ENCODE data around the gene LAMA2. TPM values are rescaled to one million over a fixed set of nuclear protein-coding genes. Genes with fewer than 3 reads are reported as not detected.
A peak's percentile ranks its signal among the peaks of the same experiment; 100 is the strongest.

LAMA2 gene
- polyA plus RNA-seq, 1 donor from 2014 or later, result 0.05 TPM

- Mint-ChIP-seq H3K4me3 (no peak overlapping the region), H3K27me3 (no peaks in the 10 kb centered on the region), H3K4me1 (no peaks in the 10 kb centered on the region), H3K36me3 (no peaks in the 10 kb centered on the region), H3K9me3 (peaks cover 0 to 2% (median 0%) of the 10 kb centered on the region in 3 donors), H3K27ac (no peak overlapping the region)
Observed at GRCh38 chr6:128954308-128955043, 71.5 kb downstream of the LAMA2 start.

DNA sequence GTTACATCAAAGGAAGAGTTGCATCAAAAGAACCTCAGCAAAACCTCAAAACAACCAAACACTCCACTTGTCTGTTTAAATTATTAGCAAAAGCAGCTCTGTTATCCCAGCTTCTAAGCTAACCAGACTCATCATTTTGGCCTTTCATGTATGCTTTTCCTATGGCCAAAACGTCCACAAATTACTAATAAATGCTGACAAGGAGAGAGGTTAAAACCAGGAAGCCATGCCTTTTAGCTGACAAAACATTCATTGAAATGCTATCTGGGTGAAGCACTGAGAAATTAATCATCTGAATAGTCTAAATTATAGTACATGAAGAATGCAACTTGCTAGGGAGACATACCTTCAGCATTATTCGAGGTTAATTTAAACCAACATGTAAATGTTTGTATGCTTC, 80.6 kb downstream of the LAMA2 start:
- Mint-ChIP-seq H3K36me3 (no peaks in the 10 kb centered on the region), H3K27ac (no peak overlapping the region), H3K27me3 (no peaks in the 10 kb centered on the region), H3K4me3 (no peak overlapping the region), H3K9me3 (peaks cover 0 to 2% (median 0%) of the 10 kb centered on the region in 3 donors), H3K4me1 (no peaks in the 10 kb centered on the region)

DNA sequence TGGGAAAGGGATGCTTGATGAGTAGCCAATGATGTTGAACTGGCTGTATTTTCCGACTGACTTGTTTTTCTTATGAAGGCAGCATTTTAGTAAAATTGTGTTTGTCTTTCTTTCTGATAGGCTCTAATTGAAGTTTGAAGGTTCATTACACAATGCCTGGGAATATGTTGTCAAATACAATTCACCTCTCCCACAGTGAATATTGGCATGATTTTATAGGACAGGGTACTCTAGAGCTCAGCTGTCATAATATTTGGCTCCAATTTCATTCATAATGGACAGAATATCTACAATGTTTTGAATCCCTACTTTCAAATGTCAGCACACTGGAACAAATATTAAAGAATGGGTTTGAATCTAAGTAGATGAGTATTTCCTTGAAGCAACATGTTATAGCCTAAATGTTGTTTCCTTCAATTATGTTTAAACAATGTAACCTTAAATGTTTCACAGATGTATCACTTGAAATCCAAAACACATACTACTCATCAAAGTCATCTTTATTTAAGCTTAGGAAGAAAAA, 81.4 kb downstream of the LAMA2 start:
- H3K36me3 Mint-ChIP-seq, result no peaks in the 10 kb centered on the region
- H3K27ac Mint-ChIP-seq, result no peak overlapping the region
- H3K9me3 Mint-ChIP-seq, result peaks cover 0 to 2% (median 0%) of the 10 kb centered on the region in 3 donors
- H3K4me3 Mint-ChIP-seq, result no peak overlapping the region
- no peaks in the 10 kb centered on the region for H3K27me3 Mint-ChIP-seq
- no peaks in the 10 kb centered on the region for H3K4me1 Mint-ChIP-seq

DNA sequence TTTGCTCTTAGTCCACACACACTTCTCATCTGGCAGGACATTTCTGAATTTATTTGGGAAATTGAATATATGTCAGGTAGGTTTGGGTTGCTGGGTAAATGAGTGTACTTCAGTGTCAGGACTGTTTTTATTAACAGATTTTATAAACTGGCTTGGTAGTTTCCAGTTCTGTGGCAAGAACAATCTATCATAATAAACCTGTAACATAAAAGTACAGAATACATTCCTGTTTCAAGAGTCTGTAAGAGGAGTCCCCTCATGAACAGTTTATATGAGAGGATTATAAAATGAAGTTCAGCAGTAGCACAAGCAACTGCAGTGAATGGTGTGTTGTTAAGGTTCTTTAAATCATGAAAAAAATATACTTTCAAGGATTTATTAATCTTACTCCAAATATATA, 81.8 kb downstream of the LAMA2 start:
- Mint-ChIP-seq H3K27me3 (no peaks in the 10 kb centered on the region), H3K4me3 (no peak overlapping the region), H3K4me1 (no peaks in the 10 kb centered on the region), H3K36me3 (no peaks in the 10 kb centered on the region), H3K9me3 (peaks cover 0 to 2% (median 0%) of the 10 kb centered on the region in 3 donors), H3K27ac (no peak overlapping the region)

DNA sequence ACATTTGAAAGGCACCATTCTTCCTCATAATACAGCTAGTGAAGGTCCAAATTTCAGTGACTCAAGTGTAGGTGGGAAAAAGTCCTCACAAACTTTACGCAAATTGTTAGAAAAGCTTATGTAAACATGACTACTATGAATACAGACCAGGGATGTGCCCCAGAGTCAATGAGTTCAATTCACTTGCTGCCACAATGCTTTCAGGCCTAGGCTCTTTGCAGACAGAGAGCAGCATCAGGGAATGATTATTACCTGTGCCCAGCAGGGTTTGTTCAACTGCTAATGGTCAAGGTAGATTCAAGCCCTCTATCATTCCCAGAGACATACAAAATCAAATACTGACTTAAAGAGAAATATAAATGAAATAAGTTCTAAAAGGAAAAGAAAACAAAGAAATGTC, 84.0 kb downstream of the LAMA2 start:
- Mint-ChIP-seq H3K36me3 (no peaks in the 10 kb centered on the region), H3K27ac (no peak overlapping the region), H3K4me1 (no peaks in the 10 kb centered on the region), H3K27me3 (no peaks in the 10 kb centered on the region), H3K9me3 (peaks cover 0 to 2% (median 0%) of the 10 kb centered on the region in 3 donors), H3K4me3 (no peak overlapping the region)

GRCh38 chr6:128979071-128979470, 96.1 kb downstream of the LAMA2 start:
- Mint-ChIP-seq H3K36me3 (no peaks in the 10 kb centered on the region), H3K9me3 (no peaks in the 10 kb centered on the region), H3K27me3 (no peaks in the 10 kb centered on the region), H3K27ac (peak overlapping the region in 1 of 3 donors; percentile 52), H3K4me3 (no peak overlapping the region), H3K4me1 (no peaks in the 10 kb centered on the region)

- Mint-ChIP-seq H3K36me3 (no peaks in the 10 kb centered on the region), H3K9me3 (no peaks in the 10 kb centered on the region), H3K27ac (no peak overlapping the region), H3K27me3 (no peaks in the 10 kb centered on the region), H3K4me1 (peaks cover 0 to 2% (median 0%) of the 10 kb centered on the region in 3 donors), H3K4me3 (no peak overlapping the region)
Observed at GRCh38 chr6:128981716-128982115, 98.8 kb downstream of the LAMA2 start.

- Mint-ChIP-seq H3K4me3 (no peak overlapping the region), H3K4me1 (peaks cover 0 to 2% (median 0%) of the 10 kb centered on the region in 3 donors), H3K36me3 (no peaks in the 10 kb centered on the region)
Observed at GRCh38 chr6:128990360-128990759, 107.4 kb downstream of the LAMA2 start.

GRCh38 chr6:128990915-128991314, 108.0 kb downstream of the LAMA2 start:
- Mint-ChIP-seq H3K27me3 (peaks cover 1% of the 10 kb centered on the region), H3K4me3 (no peak overlapping the region), H3K4me1 (peaks cover 0 to 2% (median 0%) of the 10 kb centered on the region in 3 donors), H3K36me3 (no peaks in the 10 kb centered on the region), H3K9me3 (peaks cover under 1 to 2% (median 2%) of the 10 kb centered on the region in 3 donors), H3K27ac (no peak overlapping the region)

More at GRCh38 chr6:128990360-128990759, 107.4 kb downstream of the LAMA2 start:
- Mint-ChIP-seq H3K27me3 (peaks cover 1% of the 10 kb centered on the region), H3K9me3 (no peaks in the 10 kb centered on the region), H3K27ac (no peak overlapping the region)

DNA sequence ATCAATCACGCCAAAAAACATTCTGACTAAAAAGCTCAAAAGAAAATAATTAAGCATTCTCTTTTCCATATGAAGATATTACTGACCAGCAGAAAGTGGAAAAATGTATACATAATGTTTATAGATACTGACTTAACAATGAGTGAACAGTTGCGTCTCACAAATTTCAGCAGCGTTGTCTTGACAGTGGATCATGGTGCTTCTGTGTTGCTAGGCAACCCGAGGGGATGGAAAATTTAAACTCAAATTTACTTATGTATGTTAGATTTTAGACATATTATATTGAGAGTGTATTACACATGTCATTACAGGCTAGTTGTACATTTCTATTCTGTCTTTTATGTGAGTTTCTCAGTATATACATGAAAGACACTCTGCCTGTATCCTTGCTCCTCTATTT, 110.2 kb downstream of the LAMA2 start:
- Mint-ChIP-seq H3K9me3 (peaks cover 4 to 8% (median 5%) of the 10 kb centered on the region in 3 donors), H3K27me3 (peaks cover 3% of the 10 kb centered on the region), H3K36me3 (no peaks in the 10 kb centered on the region), H3K27ac (no peak overlapping the region), H3K4me3 (no peak overlapping the region), H3K4me1 (no peaks in the 10 kb centered on the region)

DNA sequence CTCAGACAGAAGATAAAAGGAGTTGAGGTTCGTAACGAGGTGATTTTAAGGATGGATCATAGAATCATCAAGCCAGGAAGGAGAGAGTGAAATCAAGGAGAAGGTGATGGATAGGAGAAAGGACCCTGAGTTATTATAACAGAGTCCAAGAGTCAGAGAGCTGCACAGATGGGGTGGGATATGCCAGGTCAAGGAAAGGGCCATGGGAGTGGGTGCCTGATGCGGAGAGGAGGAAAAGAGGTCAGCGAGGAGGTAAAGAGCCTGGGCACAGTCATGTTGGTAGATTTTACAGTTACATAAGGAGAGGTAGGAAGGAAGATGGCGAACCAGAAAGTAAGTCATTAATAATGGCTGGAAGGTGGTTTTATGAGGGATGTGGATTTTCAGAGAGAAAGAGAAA, 114.9 kb downstream of the LAMA2 start:
- Mint-ChIP-seq H3K27ac (no peak overlapping the region), H3K9me3 (peaks cover 4 to 8% (median 5%) of the 10 kb centered on the region in 3 donors), H3K4me1 (no peaks in the 10 kb centered on the region), H3K36me3 (no peaks in the 10 kb centered on the region), H3K4me3 (no peak overlapping the region), H3K27me3 (peaks cover 3% of the 10 kb centered on the region)

GRCh38 chr6:129006724-129007514, 124.0 kb downstream of the LAMA2 start:
- Mint-ChIP-seq H3K4me1 (no peaks in the 10 kb centered on the region), H3K4me3 (no peak overlapping the region), H3K9me3 (no peaks in the 10 kb centered on the region)

GRCh38 chr6:129007701-129008373, 124.9 kb downstream of the LAMA2 start:
- Mint-ChIP-seq H3K27me3 (peaks cover 3% of the 10 kb centered on the region), H3K9me3 (no peaks in the 10 kb centered on the region), H3K4me1 (no peaks in the 10 kb centered on the region), H3K36me3 (no peaks in the 10 kb centered on the region), H3K4me3 (no peak overlapping the region), H3K27ac (no peak overlapping the region)

More at GRCh38 chr6:129006724-129007514, 124.0 kb downstream of the LAMA2 start:
- H3K27ac Mint-ChIP-seq, result peak overlapping the region in 1 of 3 donors; percentile 21
- peaks cover 3% of the 10 kb centered on the region for H3K27me3 Mint-ChIP-seq
- no peaks in the 10 kb centered on the region for H3K36me3 Mint-ChIP-seq

GRCh38 chr6:129008591-129008990, 125.7 kb downstream of the LAMA2 start:
- H3K36me3 Mint-ChIP-seq, result no peaks in the 10 kb centered on the region
- H3K4me3 Mint-ChIP-seq, result no peak overlapping the region
- no peak overlapping the region for H3K27ac Mint-ChIP-seq
- H3K9me3 Mint-ChIP-seq, result no peaks in the 10 kb centered on the region
- no peaks in the 10 kb centered on the region for H3K4me1 Mint-ChIP-seq
- H3K27me3 Mint-ChIP-seq, result peaks cover 3% of the 10 kb centered on the region

DNA sequence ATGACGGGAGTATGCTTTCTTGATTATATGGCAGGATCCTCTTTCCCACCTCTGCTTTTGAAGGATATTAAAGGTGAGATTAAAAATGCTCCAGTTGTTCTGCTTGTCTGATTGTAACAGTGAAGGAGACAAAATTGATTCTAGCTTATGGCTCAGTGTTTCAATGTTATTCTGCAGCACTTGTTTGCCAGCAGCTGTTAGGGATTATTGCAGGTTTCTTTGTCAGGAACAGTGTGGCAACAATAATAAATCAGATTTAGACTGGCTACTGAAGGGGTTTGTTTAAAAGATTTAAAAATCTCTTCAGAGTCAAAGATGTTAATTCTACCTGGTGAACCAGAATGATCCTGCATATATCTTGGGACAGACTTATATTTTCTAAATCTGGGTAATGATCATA, 126.9 kb downstream of the LAMA2 start:
- no peaks in the 10 kb centered on the region for H3K36me3 Mint-ChIP-seq
- H3K4me3 Mint-ChIP-seq, result no peak overlapping the region
- H3K4me1 Mint-ChIP-seq, result no peaks in the 10 kb centered on the region
- H3K27ac Mint-ChIP-seq, result no peak overlapping the region
- H3K9me3 Mint-ChIP-seq, result no peaks in the 10 kb centered on the region
- peaks cover 3% of the 10 kb centered on the region for H3K27me3 Mint-ChIP-seq
